ENCODE data around the gene ZNF202. TPM values are rescaled to one million over a fixed set of nuclear protein-coding genes. Genes with fewer than 3 reads are reported as not detected.

Gene ZNF202
- total RNA-seq, 2 experiments from 2014 or later, result 5.9 to 6.4 TPM

GRCh38 chr11:123700772-123701171 lies 40.7 kb downstream of the ZNF202 start:
- DNase-seq, result no peak
- H3K27me3 Mint-ChIP-seq (ENCODE audit: low read depth), result peaks cover 5% of the 10 kb centered on the region
- no peaks in the 10 kb centered on the region for H3K36me3 Mint-ChIP-seq (ENCODE audit: low read depth)
- intact Hi-C loops (cut with micrococcal nuclease), result loop anchor here (10.0 kb wide), 1 partner anchor 186 kb away; no protein-coding TSS in a partner anchor
- no peaks in the 10 kb centered on the region for H3K9me3 Mint-ChIP-seq
- no peak overlapping the region for H3K4me3 Mint-ChIP-seq
- CTCF ChIA-PET, result interaction anchor here (0.6 to 1.6 kb wide), 3 partner anchors 11 to 425 kb away, joined by 3 to 6 read pairs (median 3); no protein-coding TSS in a partner anchor
- no peak overlapping the region for H3K27ac Mint-ChIP-seq
- H3K4me1 Mint-ChIP-seq (ENCODE audit: low read depth), result no peaks in the 10 kb centered on the region

- Mint-ChIP-seq H3K4me3 (no peak overlapping the region), H3K9me3 (no peaks in the 10 kb centered on the region), H3K27ac (no peak overlapping the region), H3K4me1 (ENCODE audit: low read depth) (no peaks in the 10 kb centered on the region), H3K27me3 (ENCODE audit: low read depth) (peaks cover 6% of the 10 kb centered on the region), H3K36me3 (ENCODE audit: low read depth) (no peaks in the 10 kb centered on the region)
- CTCF ChIA-PET, result interaction anchor here (1.1 to 2.6 kb wide), 4 partner anchors 9 to 58 kb away, joined by 3 to 20 read pairs (median 4); no protein-coding TSS in a partner anchor
- intact Hi-C loops (cut with micrococcal nuclease), result no loop called here
- no peak for DNase-seq
Observed at GRCh38 chr11:123698546-123699127, 42.8 kb downstream of the ZNF202 start.

GRCh38 chr11:123696183-123696582 lies 45.3 kb downstream of the ZNF202 start:
- intact Hi-C loops (cut with micrococcal nuclease), result no loop called here
- Mint-ChIP-seq H3K4me3 (no peak overlapping the region), H3K4me1 (ENCODE audit: low read depth) (no peaks in the 10 kb centered on the region), H3K36me3 (ENCODE audit: low read depth) (no peaks in the 10 kb centered on the region), H3K27ac (no peak overlapping the region), H3K9me3 (no peaks in the 10 kb centered on the region), H3K27me3 (ENCODE audit: low read depth) (peaks cover 8% of the 10 kb centered on the region)
- no peak for DNase-seq
- CTCF ChIA-PET, result no interaction called here

GRCh38 chr11:123695231-123695630 lies 46.2 kb downstream of the ZNF202 start:
- no peak overlapping the region for H3K27ac Mint-ChIP-seq
- intact Hi-C loops (cut with micrococcal nuclease), result no loop called here
- CTCF ChIA-PET, result no interaction called here
- H3K4me3 Mint-ChIP-seq, result no peak overlapping the region
- no peak for DNase-seq
- no peaks in the 10 kb centered on the region for H3K4me1 Mint-ChIP-seq (ENCODE audit: low read depth)
- no peaks in the 10 kb centered on the region for H3K9me3 Mint-ChIP-seq
- no peaks in the 10 kb centered on the region for H3K36me3 Mint-ChIP-seq (ENCODE audit: low read depth)
- peaks cover 4% of the 10 kb centered on the region for H3K27me3 Mint-ChIP-seq (ENCODE audit: low read depth)

GRCh38 chr11:123694551-123694950 lies 46.9 kb downstream of the ZNF202 start:
- Mint-ChIP-seq H3K4me1 (ENCODE audit: low read depth) (no peaks in the 10 kb centered on the region), H3K4me3 (no peak overlapping the region), H3K27me3 (ENCODE audit: low read depth) (peaks cover 4% of the 10 kb centered on the region), H3K27ac (no peak overlapping the region), H3K36me3 (ENCODE audit: low read depth) (no peaks in the 10 kb centered on the region), H3K9me3 (no peaks in the 10 kb centered on the region)
- intact Hi-C loops (cut with micrococcal nuclease), result no loop called here
- no peak for DNase-seq
- CTCF ChIA-PET, result no interaction called here

GRCh38 chr11:123692961-123693360 lies 48.5 kb downstream of the ZNF202 start:
- peaks cover 4% of the 10 kb centered on the region for H3K27me3 Mint-ChIP-seq (ENCODE audit: low read depth)
- CTCF ChIA-PET, result interaction anchor here (0.8 to 1.8 kb wide), 2 partner anchors 14 to 54 kb away, joined by 3 to 5 read pairs; no protein-coding TSS in a partner anchor
- intact Hi-C loops (cut with micrococcal nuclease), result no loop called here

GRCh38 chr11:123690485-123690884 lies 51.0 kb downstream of the ZNF202 start:
- peak; percentile 43 for DNase-seq
- CTCF ChIA-PET, result no interaction called here
- Mint-ChIP-seq H3K27ac (no peak overlapping the region), H3K36me3 (ENCODE audit: low read depth) (no peaks in the 10 kb centered on the region), H3K4me1 (ENCODE audit: low read depth) (no peaks in the 10 kb centered on the region), H3K4me3 (no peak overlapping the region), H3K9me3 (no peaks in the 10 kb centered on the region), H3K27me3 (ENCODE audit: low read depth) (peaks cover 4% of the 10 kb centered on the region)
- intact Hi-C loops (cut with micrococcal nuclease), result loop anchor here (1.0 kb wide), 1 partner anchor 9 kb away; no protein-coding TSS in a partner anchor

More at GRCh38 chr11:123692961-123693360, 48.5 kb downstream of the ZNF202 start:
- no peak overlapping the region for H3K27ac Mint-ChIP-seq
- H3K36me3 Mint-ChIP-seq (ENCODE audit: low read depth), result no peaks in the 10 kb centered on the region
- H3K4me1 Mint-ChIP-seq (ENCODE audit: low read depth), result no peaks in the 10 kb centered on the region
- no peak overlapping the region for H3K4me3 Mint-ChIP-seq
- no peak for DNase-seq
- H3K9me3 Mint-ChIP-seq, result no peaks in the 10 kb centered on the region

GRCh38 chr11:123684601-123685000 lies 56.9 kb downstream of the ZNF202 start:
- intact Hi-C loops (cut with micrococcal nuclease), result no loop called here
- CTCF ChIA-PET, result interaction anchor here (2.0 kb wide), 1 partner anchor 22 kb away, joined by 11 read pairs; no protein-coding TSS in a partner anchor

GRCh38 chr11:123683428-123684170 lies 57.9 kb downstream of the ZNF202 start:
- Mint-ChIP-seq H3K27me3 (ENCODE audit: low read depth) (no peaks in the 10 kb centered on the region), H3K36me3 (ENCODE audit: low read depth) (no peaks in the 10 kb centered on the region), H3K4me3 (no peak overlapping the region), H3K4me1 (ENCODE audit: low read depth) (peaks cover 13% of the 10 kb centered on the region), H3K9me3 (no peaks in the 10 kb centered on the region), H3K27ac (no peak overlapping the region)
- intact Hi-C loops (cut with micrococcal nuclease), result no loop called here
- CTCF ChIA-PET, result no interaction called here
- DNase-seq, result no peak

More at GRCh38 chr11:123684601-123685000, 56.9 kb downstream of the ZNF202 start:
- Mint-ChIP-seq H3K4me1 (ENCODE audit: low read depth) (peaks cover 13% of the 10 kb centered on the region), H3K9me3 (no peaks in the 10 kb centered on the region), H3K36me3 (ENCODE audit: low read depth) (no peaks in the 10 kb centered on the region), H3K27ac (no peak overlapping the region), H3K27me3 (ENCODE audit: low read depth) (no peaks in the 10 kb centered on the region), H3K4me3 (no peak overlapping the region)
- DNase-seq, result no peak

- DNase-seq, result no peak
- Mint-ChIP-seq H3K27ac (no peak overlapping the region), H3K36me3 (ENCODE audit: low read depth) (no peaks in the 10 kb centered on the region), H3K27me3 (ENCODE audit: low read depth) (no peaks in the 10 kb centered on the region), H3K4me3 (no peak overlapping the region), H3K9me3 (no peaks in the 10 kb centered on the region), H3K4me1 (ENCODE audit: low read depth) (peaks cover 13% of the 10 kb centered on the region)
- CTCF ChIA-PET, result no interaction called here
- intact Hi-C loops (cut with micrococcal nuclease), result no loop called here
Observed at GRCh38 chr11:123682696-123683410, 58.6 kb downstream of the ZNF202 start.

- Mint-ChIP-seq H3K36me3 (ENCODE audit: low read depth) (no peaks in the 10 kb centered on the region), H3K4me3 (no peak overlapping the region), H3K4me1 (ENCODE audit: low read depth) (peaks cover 13% of the 10 kb centered on the region), H3K27ac (peak overlapping the region; percentile 5), H3K27me3 (ENCODE audit: low read depth) (no peaks in the 10 kb centered on the region), H3K9me3 (no peaks in the 10 kb centered on the region)
- DNase-seq, result peak; percentile 48
- CTCF ChIA-PET, result interaction anchor here (1.0 to 1.4 kb wide), 3 partner anchors 27 to 105 kb away, joined by 3 to 7 read pairs (median 3); no protein-coding TSS in a partner anchor
- intact Hi-C loops (cut with micrococcal nuclease), result loop anchor here (1.0 to 2.0 kb wide), 4 partner anchors 9 to 378 kb away; no protein-coding TSS in a partner anchor
Observed at GRCh38 chr11:123681030-123681429, 60.4 kb downstream of the ZNF202 start.

GRCh38 chr11:123678246-123678645 lies 63.2 kb downstream of the ZNF202 start:
- DNase-seq, result no peak
- no peaks in the 10 kb centered on the region for H3K36me3 Mint-ChIP-seq (ENCODE audit: low read depth)
- intact Hi-C loops (cut with micrococcal nuclease), result no loop called here
- no peak overlapping the region for H3K27ac Mint-ChIP-seq
- CTCF ChIA-PET, result interaction anchor here (0.6 to 2.2 kb wide), 5 partner anchors 30 to 130 kb away, joined by 3 to 8 read pairs (median 4); no protein-coding TSS in a partner anchor
- H3K27me3 Mint-ChIP-seq (ENCODE audit: low read depth), result no peaks in the 10 kb centered on the region
- H3K4me3 Mint-ChIP-seq, result no peak overlapping the region
- H3K9me3 Mint-ChIP-seq, result no peaks in the 10 kb centered on the region
- H3K4me1 Mint-ChIP-seq (ENCODE audit: low read depth), result peaks cover 13% of the 10 kb centered on the region

Measured in activated naive CD4-positive, alpha-beta T cell treated with anti-CD3 and anti-CD28 coated beads for 36 hours (primary cell).